Stomach smooth muscle (tissue), 2 donors: ENCODE measurements around the gene MGST3.
"Not testable (repeated sequence)": the region's sequence is repeated elsewhere in the genome, so short reads cannot be mapped to it uniquely, and the experiment has no call there.

Experiments
- H3K27ac ChIP-seq: one replicate; pipeline ENCODE4 v1.7.0; 2013; ENCODE audit warnings: mild to moderate bottlenecking, low read length, inconsistent platforms
- H3K27me3 ChIP-seq, 2 donors: one replicate each; pipeline ENCODE4 v1.7.0; 2013; ENCODE audit warnings: low read length in 2 of 2; ENCODE audit not compliant: insufficient read depth in 2 of 2, control insufficient read depth in 1 of 2
- H3K36me3 ChIP-seq, 2 donors: one replicate each; pipeline ENCODE4 v1.7.0; 2013; ENCODE audit warnings: low read length in 2 of 2; ENCODE audit not compliant: control insufficient read depth in 2 of 2, insufficient read depth in 2 of 2
- H3K4me1 ChIP-seq: one replicate; pipeline ENCODE4 v1.7.0; 2013; ENCODE audit warnings: low read length; ENCODE audit not compliant: control insufficient read depth, insufficient read depth
- H3K4me3 ChIP-seq, 2 donors: one replicate each; pipeline ENCODE4 v1.7.0; 2013; ENCODE audit warnings: low read length in 2 of 2
- H3K9ac ChIP-seq, 2 donors: one replicate each; pipeline ENCODE4 v1.7.0; 2013; ENCODE audit warnings: low read length in 2 of 2, mild to moderate bottlenecking in 1 of 2
- H3K9me3 ChIP-seq, 2 donors: one replicate each; pipeline ENCODE4 v1.7.0; 2013; ENCODE audit warnings: low read length in 2 of 2; ENCODE audit not compliant: control insufficient read depth in 2 of 2
- donor health status: healthy.
- donor health status: Pancreatic carcinoma.

MGST3 gene

DNA sequence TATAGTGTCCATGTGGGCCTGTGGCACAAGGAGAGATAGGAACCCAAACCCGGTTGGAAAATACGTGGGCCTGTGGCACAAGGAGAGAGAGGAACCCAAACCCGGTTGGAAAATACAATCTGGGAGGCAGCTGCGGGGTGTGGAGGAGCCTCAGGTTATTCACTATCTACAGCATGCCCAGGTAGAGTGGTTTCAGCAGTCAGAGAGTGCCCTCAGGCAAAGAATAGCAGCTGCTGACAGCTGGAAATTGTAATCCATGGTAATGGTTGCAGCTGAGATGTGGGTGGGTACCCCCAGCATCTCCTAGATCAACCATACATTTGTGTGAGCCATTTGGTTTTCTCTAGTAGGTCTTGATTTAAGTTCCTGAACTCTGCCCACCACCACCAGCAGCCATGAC is 25.8 kb upstream of the MGST3 start:
- Histone ChIP-seq H3K9me3 (no peaks in the 10 kb centered on the region), H3K9ac (no peak overlapping the region), H3K4me1 (no peaks in the 10 kb centered on the region), H3K4me3 (no peak overlapping the region), H3K36me3 (no peaks in the 10 kb centered on the region), H3K27me3 (no peaks in the 10 kb centered on the region), H3K27ac (no peak overlapping the region)

DNA sequence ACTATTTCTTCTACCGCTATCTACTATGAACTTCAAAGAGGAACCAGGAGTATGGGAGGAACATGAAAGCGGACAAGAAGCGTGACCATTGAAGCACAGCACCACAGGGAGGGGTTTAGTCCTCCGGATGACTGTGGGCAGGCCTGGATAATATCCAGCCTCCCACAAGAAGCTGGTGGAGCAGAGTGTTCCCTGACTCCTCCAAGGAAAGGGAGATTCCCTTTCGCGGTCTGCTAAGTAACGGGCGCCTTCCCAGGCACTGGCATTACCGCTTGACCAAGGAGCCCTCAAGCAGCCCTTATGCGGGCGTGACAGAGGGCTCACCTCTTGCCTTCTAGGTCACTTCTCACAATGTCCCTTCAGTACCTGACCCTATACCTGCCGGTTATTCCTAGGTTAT is 24.4 kb upstream of the MGST3 start:
- H3K27ac ChIP-seq, H3K4me3 ChIP-seq, H3K27me3 ChIP-seq, H3K36me3 ChIP-seq, H3K4me1 ChIP-seq, H3K9me3 ChIP-seq, H3K9ac ChIP-seq: not testable (repeated sequence)

DNA sequence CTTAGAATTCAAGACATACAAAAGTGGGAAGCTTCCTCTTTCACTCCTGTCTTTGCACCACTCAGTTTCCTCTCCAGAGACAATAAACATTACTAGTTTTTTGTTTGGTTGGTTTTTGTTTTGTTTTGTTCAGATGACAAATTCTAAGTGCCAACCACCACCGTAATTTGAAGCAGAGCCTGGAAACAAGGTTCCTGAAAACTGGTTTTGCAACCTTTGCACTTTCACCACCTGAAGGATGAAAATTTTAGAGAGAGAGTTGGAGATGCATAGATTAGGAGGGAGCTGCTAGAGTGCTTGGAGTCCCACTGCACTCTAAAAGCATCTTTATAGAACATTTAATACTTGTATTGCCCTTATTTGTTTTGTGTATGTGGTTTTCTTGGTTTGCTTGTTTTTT is 20.2 kb upstream of the MGST3 start:
- Histone ChIP-seq H3K4me3 (no peak overlapping the region), H3K36me3 (no peaks in the 10 kb centered on the region), H3K9ac (no peak overlapping the region), H3K27me3 (no peaks in the 10 kb centered on the region), H3K9me3 (no peaks in the 10 kb centered on the region), H3K27ac (no peak overlapping the region), H3K4me1 (no peaks in the 10 kb centered on the region)

DNA sequence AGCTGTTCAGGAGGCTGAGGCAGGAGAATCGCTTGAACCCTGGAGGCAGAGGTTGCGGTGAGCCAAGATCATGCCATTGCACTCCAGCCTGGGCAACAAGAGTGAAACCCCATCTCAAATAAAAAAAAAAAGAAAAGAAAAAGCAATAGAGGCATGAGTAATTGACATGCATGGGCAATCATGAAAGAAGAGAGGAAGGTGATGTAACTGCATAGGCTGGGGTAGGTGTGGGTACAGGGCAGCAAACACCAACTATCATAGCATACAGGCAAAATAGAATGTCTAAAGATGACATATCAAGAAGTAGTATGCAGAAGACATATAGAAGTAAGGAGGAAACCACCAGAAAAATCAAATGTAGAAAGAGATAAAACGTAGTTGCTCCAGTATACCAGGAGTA is 19.0 kb upstream of the MGST3 start:
- H3K27ac ChIP-seq, result no peak overlapping the region
- H3K9me3 ChIP-seq, result no peaks in the 10 kb centered on the region
- no peaks in the 10 kb centered on the region for H3K36me3 ChIP-seq
- H3K4me1 ChIP-seq, result no peaks in the 10 kb centered on the region
- H3K9ac ChIP-seq, result no peak overlapping the region
- H3K27me3 ChIP-seq, result no peaks in the 10 kb centered on the region
- no peak overlapping the region for H3K4me3 ChIP-seq

DNA sequence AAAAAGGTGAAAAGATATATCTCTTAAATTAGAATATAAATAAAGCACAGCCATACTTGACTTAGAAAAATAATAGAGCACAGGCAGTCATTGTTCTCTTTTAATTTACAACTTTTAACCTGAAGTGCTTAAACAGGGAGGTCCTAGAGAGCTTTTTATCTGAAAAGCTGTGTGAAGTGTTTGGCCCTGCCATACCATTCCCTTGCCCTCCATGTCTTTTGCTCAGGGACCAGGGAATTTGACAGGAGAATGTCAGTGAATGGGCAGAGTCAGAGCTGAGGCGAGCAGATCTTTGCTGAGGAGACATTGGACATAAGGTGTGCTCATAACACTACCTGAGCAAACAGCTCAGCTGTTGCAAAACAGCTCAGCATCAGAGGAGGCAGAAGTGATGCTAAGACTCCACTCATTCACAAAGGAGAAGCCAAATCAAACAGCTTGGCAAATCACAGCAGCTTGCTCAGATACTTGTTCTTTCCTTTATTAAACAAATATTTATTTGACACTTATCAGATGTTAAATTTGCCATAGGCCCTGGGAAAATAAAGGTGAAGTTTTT is 14.9 kb upstream of the MGST3 start:
- Histone ChIP-seq H3K27me3 (no peaks in the 10 kb centered on the region), H3K36me3 (no peaks in the 10 kb centered on the region), H3K4me1 (no peaks in the 10 kb centered on the region), H3K27ac (no peak overlapping the region), H3K9me3 (no peaks in the 10 kb centered on the region), H3K9ac (no peak overlapping the region), H3K4me3 (no peak overlapping the region)

DNA sequence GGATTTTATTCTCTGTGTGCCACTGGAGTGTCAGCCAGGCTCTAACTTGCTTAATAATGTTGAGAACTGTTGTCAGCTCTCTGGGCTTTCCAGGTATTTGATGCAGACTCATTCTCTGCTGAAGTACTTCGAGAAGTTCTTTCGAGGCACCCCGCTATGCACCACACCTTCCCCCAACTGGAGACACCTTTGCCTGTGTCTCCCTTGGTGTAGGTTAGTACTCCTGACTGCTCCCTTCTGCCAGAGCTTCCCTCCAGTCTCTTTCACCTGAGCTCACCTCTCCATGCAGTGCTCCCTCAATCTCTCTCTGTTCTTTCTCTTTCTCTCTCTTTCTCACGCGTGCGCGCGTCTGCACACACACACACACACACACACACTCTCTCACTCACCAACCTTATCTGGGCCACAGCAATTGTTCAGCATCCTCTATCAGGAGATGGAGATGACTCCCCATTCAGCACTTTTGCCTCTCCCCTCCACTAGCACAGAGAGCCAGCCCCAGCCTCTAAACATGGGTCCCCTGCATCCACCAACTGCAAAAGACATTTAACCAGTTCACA is 14.0 kb upstream of the MGST3 start:
- H3K9ac ChIP-seq, result no peak overlapping the region
- no peaks in the 10 kb centered on the region for H3K36me3 ChIP-seq

DNA sequence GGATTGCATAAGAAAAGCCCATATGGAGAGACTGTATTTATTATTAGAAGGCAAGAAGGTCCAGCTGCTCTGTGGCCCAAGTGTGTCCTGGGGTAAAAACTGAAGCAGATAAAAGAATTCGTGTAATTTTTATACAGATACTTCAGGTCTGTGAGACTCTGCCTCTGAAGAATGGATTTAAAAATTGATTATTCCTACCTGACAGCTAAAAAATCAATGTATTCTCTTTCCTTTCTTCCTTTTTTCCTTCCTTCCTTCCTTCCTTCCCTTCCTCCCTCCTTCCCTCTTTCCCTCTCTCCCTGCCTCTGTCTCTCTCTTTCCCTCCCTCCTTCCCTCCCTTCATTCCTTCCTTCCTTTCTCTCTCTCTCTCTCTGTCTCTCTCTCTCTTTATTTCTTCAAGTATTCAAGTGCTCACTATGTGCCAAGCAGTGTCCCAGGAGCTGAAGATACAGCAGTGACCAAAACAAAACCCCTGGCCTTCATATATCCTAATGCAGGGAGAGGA is 11.3 kb upstream of the MGST3 start:
- Histone ChIP-seq H3K4me1 (no peaks in the 10 kb centered on the region), H3K27ac (no peak overlapping the region), H3K36me3 (no peaks in the 10 kb centered on the region), H3K9me3 (no peaks in the 10 kb centered on the region), H3K4me3 (no peak overlapping the region), H3K27me3 (no peaks in the 10 kb centered on the region), H3K9ac (no peak overlapping the region)

More for the DNA sequence above, 14.0 kb upstream of the MGST3 start:
- Histone ChIP-seq H3K9me3 (no peaks in the 10 kb centered on the region), H3K4me1 (no peaks in the 10 kb centered on the region), H3K27ac (no peak overlapping the region), H3K27me3 (no peaks in the 10 kb centered on the region), H3K4me3 (no peak overlapping the region)

DNA sequence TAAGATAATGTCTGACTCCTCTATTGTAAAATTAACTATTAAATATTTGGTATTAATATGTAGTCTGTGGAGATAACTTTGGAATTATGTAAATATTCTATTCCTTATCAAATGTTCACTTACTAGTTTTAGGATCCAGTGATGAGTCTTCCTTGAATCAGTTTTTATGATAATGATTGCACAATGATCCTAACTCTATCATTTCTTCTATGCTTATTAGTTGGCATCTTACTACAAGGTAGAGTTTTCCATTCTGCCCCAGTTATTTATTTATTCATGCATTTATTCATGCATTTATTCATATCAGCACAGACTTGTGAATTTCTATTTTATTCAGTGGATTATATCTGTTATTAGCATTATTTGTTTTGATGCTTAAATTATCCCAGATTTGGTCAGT is 7.4 kb upstream of the MGST3 start:
- H3K4me1 ChIP-seq, result no peaks in the 10 kb centered on the region

DNA sequence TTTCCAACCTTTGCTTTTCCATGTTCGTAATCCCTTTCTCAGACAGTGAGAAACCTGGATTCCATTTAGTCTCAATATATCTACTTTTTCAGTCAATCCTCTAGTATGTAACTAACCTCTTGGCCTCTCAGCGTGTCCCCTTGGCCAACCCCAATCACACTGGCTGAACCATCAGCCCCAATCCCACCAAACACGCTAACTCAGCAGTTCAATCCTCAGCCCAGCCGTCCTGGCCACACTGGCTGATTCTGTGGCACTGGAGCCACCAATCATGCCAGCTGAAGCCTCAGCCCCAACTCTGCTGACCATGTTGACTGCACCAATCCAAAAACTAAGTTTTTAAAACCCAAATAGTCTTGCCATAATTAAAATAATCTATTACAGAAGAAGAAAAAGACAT is 6.6 kb upstream of the MGST3 start:
- Histone ChIP-seq H3K9me3 (no peaks in the 10 kb centered on the region), H3K27ac (no peak overlapping the region), H3K27me3 (no peaks in the 10 kb centered on the region), H3K4me3 (no peak overlapping the region), H3K4me1 (no peaks in the 10 kb centered on the region), H3K9ac (no peak overlapping the region), H3K36me3 (no peaks in the 10 kb centered on the region)

More for the DNA sequence above, 7.4 kb upstream of the MGST3 start:
- Histone ChIP-seq H3K4me3 (no peak overlapping the region), H3K27ac (no peak overlapping the region), H3K9ac (no peak overlapping the region), H3K27me3 (no peaks in the 10 kb centered on the region), H3K9me3 (no peaks in the 10 kb centered on the region), H3K36me3 (no peaks in the 10 kb centered on the region)

DNA sequence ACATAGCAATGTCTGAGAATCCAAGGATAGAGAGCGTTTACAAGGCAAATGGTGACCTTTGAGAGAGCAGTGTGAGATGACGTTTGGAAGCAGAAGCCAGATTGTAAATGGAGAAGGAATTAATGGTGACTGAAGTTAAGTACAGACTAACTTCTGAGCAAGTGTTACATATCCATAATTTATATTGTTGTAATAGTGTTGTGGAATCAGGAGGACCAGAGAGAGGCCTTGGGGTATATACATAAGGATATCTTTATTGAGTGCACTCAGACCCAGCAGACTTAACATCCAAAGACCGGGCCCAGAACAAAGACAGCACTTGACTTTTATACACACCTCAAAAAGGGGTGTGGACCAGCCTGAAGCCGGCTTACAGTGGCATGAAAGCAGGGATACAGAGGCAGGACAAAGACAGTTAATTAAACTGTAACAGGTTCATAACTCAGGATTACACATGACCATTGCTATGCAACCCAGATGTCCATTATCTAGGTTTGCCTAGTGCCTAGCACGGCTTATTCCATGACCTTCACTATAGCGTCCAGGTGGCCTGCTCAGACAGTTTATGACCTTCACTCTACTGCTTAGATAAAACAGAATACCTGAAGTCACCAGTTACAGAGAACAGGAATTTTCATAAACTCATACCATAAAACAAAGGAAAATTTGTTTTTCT is 2.7 kb upstream of the MGST3 start:
- no peak overlapping the region for H3K9ac ChIP-seq
- no peak overlapping the region for H3K4me3 ChIP-seq
- peaks cover 11% of the 10 kb centered on the region for H3K4me1 ChIP-seq
- no peak overlapping the region for H3K27ac ChIP-seq
- no peaks in the 10 kb centered on the region for H3K36me3 ChIP-seq
- H3K27me3 ChIP-seq, result no peaks in the 10 kb centered on the region
- H3K9me3 ChIP-seq, result no peaks in the 10 kb centered on the region

DNA sequence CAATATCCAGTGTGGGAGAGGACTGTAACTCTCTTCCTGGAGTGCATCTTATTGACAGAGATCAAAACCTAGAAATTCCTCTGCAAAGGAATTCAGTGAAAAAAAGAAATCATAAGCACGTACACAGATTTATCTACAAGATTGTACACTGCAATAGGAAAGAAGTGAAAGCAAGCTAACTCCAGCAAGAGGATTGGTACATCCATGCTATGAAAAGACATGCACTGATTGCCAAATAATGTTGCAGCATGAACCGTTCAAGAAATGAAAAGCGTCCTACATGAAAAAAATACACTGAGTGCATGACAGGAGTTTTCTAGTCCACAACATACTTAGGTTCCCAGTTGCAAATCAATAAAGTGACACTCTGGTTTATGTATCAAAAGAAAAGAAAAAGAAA is 1.9 kb upstream of the MGST3 start:
- peaks cover 18% of the 10 kb centered on the region for H3K4me1 ChIP-seq
- no peak overlapping the region for H3K9ac ChIP-seq
- H3K9me3 ChIP-seq, result no peaks in the 10 kb centered on the region
- no peak overlapping the region for H3K27ac ChIP-seq
- H3K27me3 ChIP-seq, result no peaks in the 10 kb centered on the region
- no peaks in the 10 kb centered on the region for H3K36me3 ChIP-seq
- no peak overlapping the region for H3K4me3 ChIP-seq
